Cerebellar nuclear complex (tissue), 1 donor: ENCODE results near the gene BCL2.

Source experiments
- DNase-seq, 2 experiments: peaks; one replicate each; lab custom pipeline; 2025; lab: John Stamatoyannopoulos, UW

The BCL2 gene

DNA sequence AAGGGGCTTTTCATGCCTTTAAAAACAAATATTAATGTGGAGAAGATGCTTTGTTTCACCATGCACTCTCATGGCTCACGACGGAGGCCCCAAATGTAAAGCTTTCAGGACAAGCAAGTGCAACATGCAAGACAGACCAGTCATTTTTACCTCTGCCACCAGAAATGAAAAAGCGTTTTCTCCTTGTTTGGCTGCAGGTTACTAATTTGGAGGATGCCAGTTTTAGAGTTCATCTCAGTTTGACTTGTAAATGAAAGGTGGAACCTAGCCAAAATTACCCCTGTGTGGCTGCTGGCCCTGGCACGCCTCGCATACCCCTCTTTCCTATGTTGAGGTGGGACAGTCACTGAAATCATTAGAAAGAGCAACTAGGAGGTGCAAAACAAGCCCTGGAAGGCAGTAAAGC is 138.6 kb downstream of the BCL2 start:
- no peak for DNase-seq

DNA sequence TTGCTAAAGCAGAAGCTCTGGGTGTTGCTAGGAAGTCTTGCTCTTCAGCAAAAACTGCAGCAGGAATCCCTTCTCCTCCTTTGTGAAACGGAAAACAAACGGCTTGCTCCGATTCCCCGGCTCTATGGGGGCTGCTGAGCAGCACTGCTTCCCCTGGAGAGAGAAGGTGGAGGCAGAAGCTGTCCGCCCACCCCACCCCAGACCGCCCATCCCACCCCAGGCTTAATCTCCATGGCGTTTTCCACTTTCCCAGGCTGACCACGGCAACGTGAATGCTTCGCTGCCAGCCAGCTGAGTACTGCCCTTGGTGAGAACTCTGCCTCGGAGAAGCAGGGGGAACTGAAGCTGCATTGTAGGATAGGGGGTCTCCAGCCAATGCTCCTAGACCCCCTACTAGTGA is 139.2 kb downstream of the BCL2 start:
- no peak for DNase-seq

DNA sequence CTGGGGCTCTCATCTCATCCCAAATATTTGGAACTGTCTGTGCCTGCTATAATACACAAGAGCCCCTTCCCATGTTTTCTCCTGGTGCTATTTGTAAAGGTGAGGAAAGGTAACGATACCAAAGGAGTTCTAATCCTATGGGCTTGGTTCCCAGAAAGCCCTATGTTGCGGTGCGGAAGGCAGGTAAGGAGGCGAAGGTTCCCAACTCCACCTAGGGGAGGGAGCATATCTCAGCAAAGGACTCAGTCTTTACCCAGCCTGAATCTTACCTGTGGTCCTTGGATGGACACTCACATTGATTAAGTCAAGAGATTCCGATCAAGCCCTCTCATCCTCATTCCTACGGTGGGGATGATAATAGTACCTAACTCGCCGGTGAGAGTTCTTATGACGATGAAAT is 140.1 kb downstream of the BCL2 start:
- DNase-seq: no peak

DNA sequence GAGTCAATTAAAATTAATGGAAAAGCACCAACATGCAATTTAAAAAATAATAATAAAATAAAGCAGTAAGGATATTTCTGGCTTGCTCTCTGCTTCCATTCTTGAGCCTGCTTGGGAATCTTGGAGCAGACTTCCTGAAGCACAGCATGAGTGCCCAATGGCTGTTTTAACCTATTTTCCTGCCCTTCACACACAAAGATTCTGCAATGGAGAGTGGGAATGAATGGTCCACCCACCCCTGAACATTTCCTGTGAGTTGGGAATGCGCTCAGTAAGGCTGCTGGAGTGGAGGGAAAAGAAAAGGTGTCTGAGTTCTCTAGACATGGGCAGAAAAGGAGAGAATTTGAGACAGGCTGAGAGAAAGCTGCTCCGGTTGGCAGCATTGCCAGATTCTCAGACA is 140.6 kb downstream of the BCL2 start:
- DNase-seq: no peak

DNA sequence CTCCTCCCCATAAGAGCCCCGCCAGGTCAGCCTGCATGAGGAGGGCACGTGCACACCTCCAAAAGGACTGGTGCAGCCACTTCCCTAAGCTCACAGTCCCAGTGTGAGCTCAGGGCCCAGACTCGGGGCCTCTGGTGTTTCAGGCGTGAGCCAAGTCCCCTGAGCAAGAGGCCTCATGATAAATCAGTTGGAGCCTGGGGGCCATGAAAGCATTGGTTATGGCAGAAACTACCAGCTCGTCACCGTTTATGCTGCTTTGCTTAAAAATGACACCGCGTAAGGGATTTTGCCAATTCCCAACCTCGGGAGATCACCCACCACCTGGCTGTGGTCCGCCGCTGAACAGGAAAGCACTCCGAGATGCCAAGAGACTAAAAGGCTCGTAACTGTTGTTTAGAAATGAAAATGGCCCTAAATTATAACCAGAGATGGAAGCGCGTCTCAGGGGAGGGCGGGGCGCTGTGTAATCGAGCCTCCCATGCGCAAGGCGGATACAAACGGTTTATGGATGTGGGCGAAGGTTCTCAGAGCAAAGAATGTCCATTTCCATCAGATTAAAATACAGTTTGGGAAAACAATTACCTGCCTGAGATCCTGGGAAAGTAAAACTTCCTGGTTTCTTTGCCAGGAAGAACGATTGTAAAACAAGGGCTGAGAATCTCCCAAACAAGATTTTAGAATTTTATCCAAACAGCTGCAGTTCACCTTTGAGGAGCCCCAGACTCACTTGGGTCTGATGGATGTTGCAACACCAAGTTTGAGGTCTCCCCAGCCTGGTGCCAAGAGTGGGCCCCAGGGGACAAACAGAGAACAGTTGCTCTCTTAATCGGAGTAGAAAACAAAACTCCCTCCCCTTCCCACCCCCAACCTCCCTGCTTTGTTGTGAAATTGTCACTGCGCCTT is 141.4 kb downstream of the BCL2 start:
- no peak for DNase-seq

GRCh38 chr18:63177259-63177658 is 142.3 kb downstream of the BCL2 start:
- no peak for DNase-seq

DNA sequence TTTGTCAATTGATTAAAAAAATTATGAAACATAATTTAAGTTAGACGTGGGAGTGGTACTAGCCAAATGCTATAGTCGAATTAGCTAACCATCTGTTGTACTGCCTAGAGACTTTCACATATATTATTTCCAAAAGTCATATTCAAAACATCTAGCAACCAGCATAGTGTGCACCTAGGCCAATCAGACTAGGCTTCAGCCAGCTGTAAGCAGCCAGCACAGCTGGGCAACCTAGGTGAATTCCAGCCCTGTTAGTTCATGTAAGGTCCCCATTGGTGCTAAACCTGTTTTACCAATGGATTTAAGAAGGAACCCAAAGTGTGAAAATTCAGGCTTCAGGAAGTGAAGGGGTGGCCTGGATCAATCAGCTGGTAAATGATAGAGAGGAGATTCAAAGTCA is 144.3 kb downstream of the BCL2 start:
- no peak for DNase-seq

- DNase-seq: no peak
These were observed 145.6 kb downstream of the BCL2 start for GRCh38 chr18:63173983-63174382.

- DNase-seq: no peak
These were observed 149.7 kb downstream of the BCL2 start for GRCh38 chr18:63169853-63170252.

DNA sequence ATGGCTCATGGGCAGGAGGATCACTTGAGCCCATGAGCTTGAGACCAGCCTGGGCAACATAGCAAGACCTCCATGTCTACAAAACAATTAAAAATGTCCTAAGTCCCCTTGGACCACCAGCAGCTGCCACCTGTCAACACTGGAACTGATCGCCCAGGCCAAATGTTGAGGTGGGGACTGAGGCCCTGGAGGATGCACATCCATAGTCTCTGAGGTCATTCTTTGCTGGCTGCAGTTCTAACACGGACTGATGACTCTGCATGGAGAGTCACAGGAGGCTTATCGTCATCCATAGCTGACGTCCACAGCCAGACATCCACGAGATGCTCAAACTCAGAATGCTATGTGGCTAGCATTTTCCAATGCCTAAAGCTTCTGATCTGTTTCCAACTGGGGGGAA is 151.3 kb downstream of the BCL2 start:
- no peak for DNase-seq

DNA sequence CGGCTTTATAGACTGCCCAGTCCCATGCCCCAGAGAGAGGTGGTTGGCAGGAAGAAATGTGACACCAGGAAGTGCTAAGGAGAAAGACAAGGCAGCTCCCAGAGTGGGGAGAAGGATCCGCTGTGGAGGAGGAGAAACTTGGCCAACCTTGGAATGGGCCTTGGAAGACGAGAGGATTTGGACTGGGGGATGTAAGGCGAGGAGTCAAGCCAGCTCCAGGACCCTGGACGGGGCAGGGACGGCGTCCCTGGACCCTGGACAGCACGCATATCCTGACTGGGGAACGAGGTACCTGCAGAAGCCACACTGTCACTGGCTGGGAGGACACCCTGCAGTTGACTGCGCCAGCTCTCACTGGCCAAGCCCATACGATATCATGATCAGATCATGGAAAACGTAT is 153.4 kb downstream of the BCL2 start:
- no peak for DNase-seq

DNA sequence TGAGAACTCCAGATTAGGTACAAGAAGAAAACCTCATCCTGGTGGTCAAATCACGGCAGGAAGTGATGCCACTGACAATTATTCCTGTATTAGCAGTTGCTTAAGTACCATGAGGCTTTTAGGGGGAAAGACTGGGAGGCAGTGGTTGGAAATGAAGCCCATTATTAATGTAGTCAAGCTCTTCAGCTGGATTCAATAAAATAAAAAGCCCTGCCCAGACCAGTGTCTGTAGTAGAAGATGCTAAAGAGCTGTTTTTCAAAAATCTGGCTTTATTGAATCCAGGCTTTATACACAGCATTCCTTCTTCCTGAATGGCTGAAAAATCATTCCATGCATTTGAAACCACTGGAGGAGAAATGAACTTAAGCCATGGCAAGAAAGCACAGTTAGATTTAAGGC is 155.2 kb downstream of the BCL2 start:
- DNase-seq: no peak

DNA sequence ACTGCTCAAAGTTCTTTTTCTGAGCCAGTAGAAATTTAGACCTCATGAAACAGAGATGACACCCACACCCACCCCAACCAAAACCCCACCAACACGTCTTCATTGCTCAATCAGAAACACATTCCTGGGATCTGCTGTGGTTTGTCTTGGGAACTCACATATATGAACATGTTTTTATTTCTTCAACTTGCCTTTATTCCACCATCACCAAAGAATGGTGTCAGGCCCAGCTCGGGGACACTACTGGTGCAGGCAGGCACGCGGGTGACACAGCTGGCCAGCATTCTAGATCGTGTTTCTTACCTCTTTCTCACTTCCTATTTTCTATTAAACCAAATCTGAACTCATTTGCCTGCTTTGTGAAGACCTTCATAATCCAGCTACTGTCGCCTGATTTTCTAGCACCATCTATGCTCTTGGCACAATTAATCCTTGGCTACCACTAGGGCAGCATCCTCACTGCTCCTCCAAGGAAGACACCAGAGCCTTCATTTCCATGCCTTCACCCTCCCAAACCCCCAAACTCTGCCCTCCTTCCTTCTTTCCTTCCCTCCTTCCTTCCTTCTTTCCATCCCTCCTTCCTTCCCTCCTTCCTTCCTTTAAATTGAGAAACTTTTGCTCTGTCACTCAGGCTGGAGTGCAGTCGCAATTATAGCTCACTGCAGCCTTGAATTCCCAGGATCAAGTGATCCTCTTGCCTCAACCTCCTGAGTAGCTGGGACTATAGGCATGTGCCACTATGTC is 157.1 kb downstream of the BCL2 start:
- DNase-seq: no peak

DNA sequence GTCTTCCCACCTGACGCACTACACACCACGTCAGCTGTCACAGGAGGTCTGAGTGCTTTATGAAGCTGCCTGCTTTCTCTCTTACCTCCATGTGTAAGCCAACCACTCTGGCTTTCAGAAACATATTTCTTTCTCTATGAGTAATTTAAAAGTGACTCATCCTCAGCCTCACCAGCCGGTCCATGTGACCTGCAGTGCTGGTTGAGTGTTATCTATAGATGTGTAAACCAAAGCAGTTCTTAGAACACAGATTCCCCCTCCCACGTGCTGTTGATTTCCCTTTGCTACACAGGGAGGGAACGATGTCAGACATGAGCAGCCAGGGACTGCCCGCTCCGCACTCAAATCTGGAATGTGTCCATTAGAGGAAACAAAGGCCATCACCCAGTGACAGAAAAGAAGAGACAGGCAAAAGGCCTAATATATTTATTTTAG is 157.8 kb downstream of the BCL2 start:
- no peak for DNase-seq

- DNase-seq: no peak
These were observed 158.4 kb downstream of the BCL2 start for GRCh38 chr18:63161032-63161760.

- DNase-seq: no peak
These were observed 159.2 kb downstream of the BCL2 start for GRCh38 chr18:63160172-63160995.

DNA sequence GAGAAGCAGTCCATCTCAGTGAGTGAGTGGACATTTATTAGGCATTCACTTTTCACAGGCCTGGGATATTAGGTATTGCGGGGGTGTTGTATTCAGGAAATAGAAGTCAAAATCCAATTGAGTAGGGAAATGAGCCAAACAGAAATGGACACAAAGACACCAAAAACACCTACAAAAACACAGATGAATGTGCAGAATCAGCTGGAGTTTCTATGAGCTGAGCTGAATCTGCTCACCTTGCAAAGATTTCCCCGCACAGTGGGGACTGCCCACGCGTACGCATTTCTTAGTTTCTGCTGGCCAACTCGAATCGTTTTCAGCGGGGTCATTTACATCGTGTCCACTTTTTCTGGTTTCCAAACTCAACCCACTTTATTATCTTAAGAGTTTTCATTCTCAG is 160.0 kb downstream of the BCL2 start:
- no peak for DNase-seq

DNA sequence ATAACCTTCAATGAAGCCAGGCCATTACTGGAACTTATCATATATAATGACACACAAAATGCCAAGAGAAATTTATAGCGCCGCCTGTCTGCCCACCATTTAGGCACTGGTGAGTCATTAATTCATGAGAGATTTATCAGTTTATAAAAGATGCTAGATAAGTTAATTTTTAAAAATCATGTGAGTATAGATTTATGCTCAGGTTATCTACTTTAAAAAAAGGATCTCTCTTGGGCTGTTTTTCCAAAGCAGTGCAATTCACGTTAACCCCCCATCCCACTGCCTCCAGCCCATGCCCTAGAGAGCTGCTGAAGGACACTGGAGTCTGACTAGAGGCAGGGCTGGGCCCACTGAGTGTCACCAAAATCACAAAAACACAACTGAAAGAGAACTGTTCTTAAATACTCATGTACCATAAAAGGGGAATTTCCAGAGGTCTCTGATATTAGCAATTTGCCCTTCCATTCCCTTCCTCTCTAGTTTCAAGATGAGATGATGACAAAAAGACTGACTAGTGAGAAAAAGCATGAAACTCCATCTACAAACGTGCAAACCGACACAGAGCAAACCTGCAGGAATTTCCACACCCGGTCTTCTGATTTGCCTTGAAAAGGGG is 160.8 kb downstream of the BCL2 start:
- no peak for DNase-seq

GRCh38 chr18:63158012-63158631 is 161.4 kb downstream of the BCL2 start:
- no peak for DNase-seq

GRCh38 chr18:63157293-63158011 is 162.1 kb downstream of the BCL2 start:
- no peak for DNase-seq
